H1 (cell line): Measurements from ENCODE around the gene LRRC9.

Source experiments
- EP300 ChIP-seq, 2 experiments: IDR thresholded peaks; 1 replicate in 1 of 2; 2 replicates in 1 of 2; pipeline ENCODE4 v1.6.1; 2011 to 2012; ENCODE audit warnings: low read depth in 2 of 2, low read length in 2 of 2, mild to moderate bottlenecking in 2 of 2, borderline replicate concordance in 1 of 2, inconsistent platforms in 1 of 2, moderate library complexity in 1 of 2
- FOSL1 ChIP-seq: IDR thresholded peaks from 2 replicates; pipeline ENCODE4 v1.6.1; 2011; ENCODE audit warnings: mild to moderate bottlenecking, low read depth, low read length, moderate library complexity; ENCODE audit not compliant: insufficient read depth
- POLR2A ChIP-seq, 2 experiments: IDR thresholded peaks; 1 replicate in 1 of 2; 2 replicates in 1 of 2; pipeline ENCODE4 v1.6.1; 2011; ENCODE audit warnings: low read depth in 2 of 2, low read length in 2 of 2, mild to moderate bottlenecking in 2 of 2; ENCODE audit errors: control extremely low read depth in 1 of 2
- RAD21 ChIP-seq, 2 experiments: IDR thresholded peaks in 1 of 2; conservative IDR thresholded peaks in 1 of 2; 2 replicates each; pipeline ENCODE4 v1.6.1; 2011; ENCODE audit warnings: low read depth in 2 of 2, low read length in 2 of 2, improper control_type of control experiment in 1 of 2, inconsistent platforms in 1 of 2, mild to moderate bottlenecking in 1 of 2, moderate library complexity in 1 of 2
- TCF12 ChIP-seq: IDR thresholded peaks from 2 replicates; pipeline ENCODE4 v1.6.1; 2011; ENCODE audit warnings: low read depth, mild to moderate bottlenecking, low read length
- TEAD4 ChIP-seq: IDR thresholded peaks from 2 replicates; pipeline ENCODE4 v1.6.1; 2012; ENCODE audit warnings: low read depth, low read length, inconsistent platforms, mixed read lengths
- YY1 ChIP-seq: IDR thresholded peaks from 2 replicates; pipeline ENCODE4 v1.6.1; 2011; ENCODE audit warnings: low read depth, mild to moderate bottlenecking, low read length
- TF ChIP-seq, protein P1 (sequence below), 3 experiments: IDR thresholded peaks; 1 replicate in 2 of 3; 2 replicates in 1 of 3; pipeline versions ENCODE4 v1.5.1 to v1.6.1; 2011; ENCODE audit warnings: low read length in 3 of 3, mild to moderate bottlenecking in 3 of 3, inconsistent platforms in 2 of 3, low read depth in 1 of 3, moderate library complexity in 1 of 3; ENCODE audit not compliant: insufficient read depth in 1 of 3; ENCODE audit errors: control extremely low read depth in 1 of 3

DNA sequence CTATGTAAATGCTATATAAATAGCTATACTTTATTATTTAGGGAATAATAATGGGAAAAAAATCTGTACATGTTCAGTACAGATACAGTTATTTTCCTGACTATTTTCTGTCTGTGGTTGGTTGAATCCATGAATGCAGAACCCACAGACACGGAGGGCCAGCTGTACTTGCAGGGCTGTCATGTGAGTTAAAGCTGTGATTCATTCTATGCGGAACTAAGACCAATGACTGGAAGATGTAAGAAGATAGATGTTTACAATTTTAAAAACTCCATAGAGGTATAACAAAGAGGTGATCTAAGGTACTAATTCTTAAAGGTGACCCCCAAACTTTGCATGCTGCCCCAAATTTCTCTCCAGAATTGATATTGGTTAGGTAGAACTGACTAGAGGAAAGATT lies 186.4 kb downstream of the LRRC9 start:
- TF ChIP-seq, protein P1, sequence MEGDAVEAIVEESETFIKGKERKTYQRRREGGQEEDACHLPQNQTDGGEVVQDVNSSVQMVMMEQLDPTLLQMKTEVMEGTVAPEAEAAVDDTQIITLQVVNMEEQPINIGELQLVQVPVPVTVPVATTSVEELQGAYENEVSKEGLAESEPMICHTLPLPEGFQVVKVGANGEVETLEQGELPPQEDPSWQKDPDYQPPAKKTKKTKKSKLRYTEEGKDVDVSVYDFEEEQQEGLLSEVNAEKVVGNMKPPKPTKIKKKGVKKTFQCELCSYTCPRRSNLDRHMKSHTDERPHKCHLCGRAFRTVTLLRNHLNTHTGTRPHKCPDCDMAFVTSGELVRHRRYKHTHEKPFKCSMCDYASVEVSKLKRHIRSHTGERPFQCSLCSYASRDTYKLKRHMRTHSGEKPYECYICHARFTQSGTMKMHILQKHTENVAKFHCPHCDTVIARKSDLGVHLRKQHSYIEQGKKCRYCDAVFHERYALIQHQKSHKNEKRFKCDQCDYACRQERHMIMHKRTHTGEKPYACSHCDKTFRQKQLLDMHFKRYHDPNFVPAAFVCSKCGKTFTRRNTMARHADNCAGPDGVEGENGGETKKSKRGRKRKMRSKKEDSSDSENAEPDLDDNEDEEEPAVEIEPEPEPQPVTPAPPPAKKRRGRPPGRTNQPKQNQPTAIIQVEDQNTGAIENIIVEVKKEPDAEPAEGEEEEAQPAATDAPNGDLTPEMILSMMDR (IDR thresholded peaks at IDR 0.05; ENCODE audit: control extremely low read depth in 1 of 3, insufficient read depth in 1 of 3, low read depth in 1 of 3, low read length in 3 of 3), result no peak
- TF ChIP-seq POLR2A (IDR thresholded peaks at IDR 0.05; ENCODE audit: control extremely low read depth in 1 of 2, low read depth in 2 of 2, low read length in 2 of 2) (no peak), TEAD4 (no peak), RAD21 (IDR thresholded peaks at IDR 0.05 in 1 of 2, conservative IDR thresholded peaks at IDR 0.05 in 1 of 2; ENCODE audit: low read depth in 2 of 2, low read length in 2 of 2) (no peak), FOSL1 (no peak), YY1 (no peak), TCF12 (no peak), EP300 (IDR thresholded peaks at IDR 0.05; ENCODE audit: borderline replicate concordance in 1 of 2, low read depth in 2 of 2, low read length in 2 of 2) (no peak)
